GM21786 (cell line): ENCODE data around the gene ACAA1.

Source experiments
- ATAC-seq: cut with Tn5 transposase; IDR thresholded peaks from one replicate; pipeline ENCODE4 v1.9.1; 2021; ENCODE audit not compliant: unreplicated experiment

The ACAA1 gene

GRCh38 chr3:38154625-38155255, 17.8 kb upstream of the ACAA1 start:
- ATAC-seq: no peak

DNA sequence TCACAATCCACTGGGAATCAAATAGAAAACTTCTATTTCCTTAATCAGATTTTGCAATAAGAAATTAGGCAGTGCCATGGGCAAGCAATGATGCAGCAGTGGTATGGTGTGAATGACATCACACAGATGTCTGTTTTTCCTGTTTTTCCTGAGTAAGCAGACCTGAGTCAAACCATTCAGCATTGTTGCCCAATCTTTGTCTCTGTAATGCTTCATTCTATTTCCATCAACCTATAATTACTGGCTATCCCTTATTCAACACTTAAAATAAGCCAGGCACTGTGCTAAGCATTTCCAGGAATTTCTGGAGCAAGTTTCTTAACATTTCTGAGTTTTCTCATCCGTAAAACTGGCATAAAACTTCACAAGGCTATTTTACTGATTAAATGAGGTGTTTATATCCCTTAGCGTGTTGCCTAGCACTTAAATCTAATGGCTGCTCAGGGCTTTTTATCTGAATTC, 17.1 kb upstream of the ACAA1 start:
- ATAC-seq: no peak

- ATAC-seq: no peak
Observed at GRCh38 chr3:38153221-38153620, 16.3 kb upstream of the ACAA1 start.

GRCh38 chr3:38152609-38153008, 15.7 kb upstream of the ACAA1 start:
- no peak for ATAC-seq

- no peak for ATAC-seq
Observed at GRCh38 chr3:38151667-38152265, 14.8 kb upstream of the ACAA1 start.

DNA sequence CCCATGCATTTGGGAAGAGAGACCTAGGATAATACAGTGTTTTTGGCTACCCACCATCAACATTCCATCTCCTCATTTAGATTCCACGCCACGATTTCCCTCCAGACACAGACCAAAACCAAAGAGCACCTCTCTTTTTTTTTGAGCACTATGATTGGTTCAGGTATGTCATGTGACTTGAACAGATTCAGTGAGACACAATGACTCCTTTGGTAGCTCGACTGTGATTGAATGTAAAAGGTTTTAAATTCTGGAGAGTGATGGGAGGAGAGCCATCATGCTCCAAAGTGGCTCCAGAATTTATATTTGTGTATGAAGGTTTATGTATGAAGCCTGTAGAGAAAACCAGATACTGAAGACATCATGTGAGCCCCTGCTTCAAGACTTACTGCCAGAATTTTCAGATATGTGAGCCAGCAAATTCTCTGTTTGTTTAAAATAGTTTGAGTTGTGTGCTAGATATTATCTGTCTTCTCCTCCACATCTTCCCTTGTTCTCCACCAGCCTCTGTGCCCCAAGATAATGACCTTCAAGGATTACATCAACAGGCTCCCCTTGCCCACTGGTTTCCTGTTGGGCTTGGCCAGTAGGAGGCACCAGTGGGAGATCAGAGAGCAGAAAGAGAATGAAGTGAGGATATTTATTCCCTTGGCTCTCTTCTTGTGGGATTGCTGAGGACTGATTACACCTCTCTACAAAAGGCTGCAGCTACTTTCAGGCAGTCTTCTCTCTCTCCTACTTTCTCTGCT, 14.0 kb upstream of the ACAA1 start:
- no peak for ATAC-seq

GRCh38 chr3:38149708-38150107, 12.8 kb upstream of the ACAA1 start:
- no peak for ATAC-seq

GRCh38 chr3:38148311-38148882, 11.5 kb upstream of the ACAA1 start:
- ATAC-seq: no peak

DNA sequence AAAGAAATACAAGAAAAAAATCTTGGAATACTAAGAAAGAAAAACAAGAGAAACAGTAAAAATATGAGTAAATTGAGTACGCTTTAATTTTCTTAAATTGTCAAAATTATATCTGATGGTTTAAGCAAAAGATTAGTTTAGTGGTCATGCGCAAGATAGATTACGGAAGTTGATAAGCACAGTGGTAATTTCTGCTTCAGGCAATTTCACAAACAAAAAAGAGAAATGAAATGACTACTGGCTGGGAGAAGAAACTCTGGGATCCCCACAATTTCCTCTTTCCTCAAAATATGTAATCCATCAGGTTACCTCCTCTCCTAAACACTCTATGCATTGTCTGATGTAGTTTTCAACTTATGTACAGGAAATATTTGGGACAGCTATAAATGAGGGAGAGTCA, 10.5 kb upstream of the ACAA1 start:
- ATAC-seq: no peak

DNA sequence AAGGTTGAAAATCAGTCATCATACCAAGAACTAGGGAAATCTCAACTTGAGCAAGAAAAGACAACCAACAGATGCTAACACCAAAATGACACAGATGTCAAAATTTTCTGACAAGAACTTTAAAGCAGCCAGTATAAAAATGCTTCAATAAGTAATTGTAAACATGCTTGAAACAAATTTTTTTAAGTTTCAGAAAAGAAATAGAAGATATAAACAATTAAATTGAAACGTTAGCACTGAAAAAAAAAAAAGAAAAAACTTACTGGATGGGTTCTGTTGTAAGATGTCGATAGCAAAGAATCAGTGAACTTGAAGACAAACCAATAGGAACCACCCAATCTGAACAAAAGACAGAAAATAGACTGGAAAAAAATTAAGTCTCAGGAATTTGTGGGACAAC, 9.6 kb upstream of the ACAA1 start:
- ATAC-seq: no peak

GRCh38 chr3:38143511-38143910, 6.6 kb upstream of the ACAA1 start:
- no peak for ATAC-seq

DNA sequence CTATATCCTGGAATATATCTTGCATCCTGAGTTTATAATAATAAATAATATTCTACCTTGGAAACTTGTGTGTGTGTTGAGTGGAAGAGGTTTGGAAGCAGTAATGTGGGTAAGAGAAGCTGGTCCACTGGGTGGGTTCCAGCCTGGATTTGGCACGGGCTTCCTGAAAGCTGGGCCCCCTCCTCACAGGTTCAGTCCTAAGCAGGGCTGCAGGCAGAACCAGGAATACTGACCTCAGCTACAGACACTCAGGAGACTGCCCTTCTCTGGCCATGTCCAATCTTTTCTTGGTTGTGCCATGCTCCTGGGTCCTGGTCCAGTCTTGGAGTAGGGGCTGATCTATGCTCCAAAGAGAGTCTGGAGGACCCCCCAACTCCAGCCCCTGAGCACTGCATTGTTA, 6.0 kb upstream of the ACAA1 start:
- no peak for ATAC-seq

DNA sequence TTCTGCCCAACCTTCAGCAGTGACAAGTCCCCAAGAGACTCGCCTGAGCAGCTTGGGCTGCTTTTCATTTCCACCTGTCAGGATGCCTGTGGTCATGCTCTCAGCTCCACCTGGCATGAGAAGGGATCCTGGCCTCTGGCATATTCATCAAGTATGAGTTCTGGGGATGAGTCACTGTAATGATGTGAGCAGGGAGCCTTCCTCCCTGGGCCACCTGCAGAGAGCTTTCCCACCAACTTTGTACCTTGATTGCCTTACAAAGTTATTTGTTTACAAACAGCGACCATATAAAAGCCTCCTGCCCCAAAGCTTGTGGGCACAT, 5.0 kb upstream of the ACAA1 start:
- ATAC-seq: no peak

DNA sequence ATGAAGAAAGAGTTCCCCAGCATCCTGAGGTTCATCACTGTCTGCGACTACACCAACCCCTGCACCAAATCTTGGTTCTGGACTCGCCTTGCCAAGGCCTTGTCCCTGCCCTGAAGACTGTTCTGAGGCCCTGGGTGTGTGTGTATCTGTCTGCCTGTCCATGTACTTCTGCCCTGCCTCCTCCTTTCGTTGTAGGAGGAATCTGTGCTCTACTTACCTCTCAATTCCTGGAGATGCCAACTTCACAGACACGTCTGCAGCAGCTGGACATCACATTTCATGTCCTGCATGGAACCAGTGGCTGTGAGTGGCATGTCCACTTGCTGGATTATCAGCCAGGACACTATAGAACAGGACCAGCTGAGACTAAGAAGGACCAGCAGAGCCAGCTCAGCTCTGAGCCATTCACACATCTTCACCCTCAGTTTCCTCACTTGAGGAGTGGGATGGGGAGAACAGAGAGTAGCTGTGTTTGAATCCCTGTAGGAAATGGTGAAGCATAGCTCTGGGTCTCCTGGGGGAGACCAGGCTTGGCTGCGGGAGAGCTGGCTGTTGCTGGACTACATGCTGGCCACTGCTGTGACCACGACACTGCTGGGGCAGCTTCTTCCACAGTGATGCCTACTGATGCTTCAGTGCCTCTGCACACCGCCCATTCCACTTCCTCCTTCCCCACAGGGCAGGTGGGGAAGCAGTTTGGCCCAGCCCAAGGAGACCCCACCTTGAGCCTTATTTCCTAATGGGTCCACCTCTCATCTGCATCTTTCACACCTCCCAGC, 4.4 kb upstream of the ACAA1 start:
- no peak for ATAC-seq

- ATAC-seq: no peak
Observed at GRCh38 chr3:38140326-38141172, 3.6 kb upstream of the ACAA1 start.

GRCh38 chr3:38139652-38140051, 2.7 kb upstream of the ACAA1 start:
- ATAC-seq: no peak

DNA sequence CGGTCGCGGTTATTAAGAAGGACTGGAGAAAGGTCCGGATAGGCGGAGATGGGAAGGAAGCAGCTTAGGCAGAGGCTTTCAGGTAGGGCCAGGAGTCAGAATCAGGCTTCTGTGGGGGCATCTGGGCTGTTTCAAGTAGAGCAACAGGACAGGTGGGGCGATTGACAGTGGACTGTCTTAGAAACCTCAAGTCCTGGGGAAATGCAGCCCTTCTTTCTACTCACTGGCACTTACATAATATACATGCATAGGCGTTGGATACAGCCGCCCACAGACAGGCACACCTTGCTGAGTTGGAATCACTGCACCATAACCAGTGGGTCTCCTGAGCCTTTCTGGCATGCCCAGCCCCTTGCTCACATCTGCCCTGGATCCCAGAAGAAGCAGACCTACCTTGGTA, 2.3 kb upstream of the ACAA1 start:
- ATAC-seq: no peak

GRCh38 chr3:38138349-38139190, 1.6 kb upstream of the ACAA1 start, which contains the start of gene MYD88:
TSS of gene MYD88 (plus strand) at chr3:38138661. CDS start at chr3:38138701, 40 bp downstream.
- ATAC-seq: peak; percentile 35

DNA sequence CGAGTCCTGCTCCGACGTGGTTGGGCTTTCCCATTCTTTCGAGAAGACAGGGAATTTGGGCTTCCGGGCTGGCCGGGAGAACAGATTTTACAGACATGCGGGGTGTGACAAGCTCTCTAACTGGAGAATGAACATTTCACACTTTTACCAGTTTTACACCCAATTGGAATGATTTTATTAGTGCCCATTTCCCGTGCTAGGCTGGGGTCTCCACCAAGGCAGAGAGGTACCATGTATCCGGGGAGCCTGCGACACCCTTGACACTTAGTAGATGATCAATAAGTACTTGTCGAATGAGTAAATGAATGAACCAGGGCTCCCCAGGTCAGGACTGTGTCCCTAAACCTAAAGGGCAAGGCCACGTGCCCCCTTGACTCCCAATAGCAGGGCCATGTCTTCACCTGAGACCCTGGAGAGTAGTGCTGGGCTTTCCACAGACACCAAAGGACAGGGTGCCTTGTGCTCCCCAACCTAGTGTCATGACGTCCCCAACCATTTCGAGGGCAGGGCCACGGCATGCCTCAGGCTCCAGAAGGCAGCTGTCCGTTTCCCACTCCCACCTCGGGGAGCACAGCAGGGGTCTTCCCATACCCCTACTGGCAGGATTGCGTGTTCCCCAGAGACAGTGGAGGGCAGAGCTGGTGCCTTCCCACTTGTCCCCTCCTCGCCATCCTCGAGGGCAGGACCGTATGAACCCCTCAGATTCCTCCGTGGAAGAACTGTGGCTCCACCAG, 855 bp upstream of the ACAA1 start:
- no peak for ATAC-seq
